ENCODE measurements around the gene LATS2.
A peak's percentile ranks its signal among the peaks of the same experiment; 100 is the strongest.

The LATS2 gene

DNA sequence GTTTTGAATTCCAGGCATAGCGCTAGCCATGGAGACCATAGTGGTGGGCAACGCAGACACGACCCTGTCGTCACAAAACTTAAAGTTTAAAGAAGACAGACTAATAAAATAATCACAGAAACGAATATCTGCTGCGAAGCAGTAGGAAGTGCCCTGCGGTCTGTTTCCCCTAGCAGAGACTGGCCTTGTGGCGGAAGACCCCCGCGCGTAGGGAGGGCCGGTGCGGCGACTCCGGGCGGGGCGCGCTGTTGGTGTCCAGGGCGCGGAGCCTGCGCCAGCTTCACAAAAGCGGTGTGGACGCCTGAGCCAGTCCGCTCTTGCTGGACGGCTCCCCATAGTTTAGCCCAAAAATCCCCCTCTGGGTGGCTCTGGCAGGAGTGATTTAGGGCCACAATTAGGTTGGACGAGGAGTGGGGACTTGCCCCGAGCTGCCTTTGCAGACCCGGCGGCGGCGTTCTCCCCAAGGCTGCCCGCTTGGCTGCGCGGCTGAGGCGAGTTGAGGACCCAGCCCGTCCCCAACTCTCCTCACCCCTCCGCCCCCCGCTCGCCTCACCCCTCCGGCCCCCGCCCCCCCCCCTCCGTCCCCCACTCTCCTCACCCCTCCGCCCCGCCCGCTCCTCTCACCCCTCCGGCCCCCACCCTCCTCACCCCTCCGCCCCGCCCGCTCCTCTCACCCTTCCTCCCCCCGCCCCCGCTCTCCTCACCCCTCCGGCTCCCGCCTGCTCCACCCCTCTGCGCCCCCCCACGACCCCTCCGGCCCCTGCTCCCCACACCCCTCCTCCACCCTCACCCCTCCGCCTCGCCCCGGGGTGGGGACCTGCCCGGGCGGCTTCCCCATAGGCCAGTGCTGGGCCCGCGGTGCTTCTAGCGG, 14.2 kb upstream of the LATS2 start:
- Histone ChIP-seq H3K27me3 (ENCODE audit: control insufficient read depth, insufficient read depth, low read length, poor library complexity, severe bottlenecking) (no peaks in the 10 kb centered on the region), H3K4me3 (ENCODE audit: insufficient read depth, low read depth, low read length) (peak overlapping the region; percentile 51), H3K4me1 (ENCODE audit: control insufficient read depth, insufficient read depth, low read length) (no peaks in the 10 kb centered on the region), H3K9me3 (ENCODE audit: control insufficient read depth, low read length) (no peaks in the 10 kb centered on the region), H3K36me3 (ENCODE audit: control insufficient read depth, insufficient read depth, low read length) (no peaks in the 10 kb centered on the region), H3K27ac (ENCODE audit: insufficient read depth, low read depth, low read length, poor library complexity, severe bottlenecking) (peak overlapping the region; percentile 62)
- WGBS, 2 experiments: 5 to 7% methylated on average over 38 to 45 of the region's 64 CpGs

DNA sequence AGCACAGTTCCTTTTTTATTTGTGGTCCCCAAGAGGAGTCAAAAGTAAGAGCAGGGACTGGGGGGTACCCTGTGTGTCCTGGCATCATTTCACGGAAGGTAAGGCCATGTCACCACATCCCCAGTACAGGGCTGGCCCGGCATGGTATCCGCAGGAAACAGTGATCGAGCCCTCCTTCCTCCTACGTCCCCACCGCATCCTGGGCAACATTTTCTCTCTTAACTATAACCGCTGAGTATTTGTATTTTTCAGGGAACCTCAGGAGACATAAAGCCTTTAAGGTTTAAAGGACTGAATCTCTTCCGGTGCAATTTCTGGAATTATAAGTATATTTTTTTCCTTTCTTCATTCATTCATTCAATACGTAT, 13.6 kb upstream of the LATS2 start:
- Histone ChIP-seq H3K36me3 (ENCODE audit: control insufficient read depth, insufficient read depth, low read length) (no peaks in the 10 kb centered on the region), H3K4me3 (ENCODE audit: insufficient read depth, low read depth, low read length) (peak overlapping the region; percentile 51), H3K27ac (ENCODE audit: insufficient read depth, low read depth, low read length, poor library complexity, severe bottlenecking) (no peak overlapping the region), H3K4me1 (ENCODE audit: control insufficient read depth, insufficient read depth, low read length) (no peaks in the 10 kb centered on the region), H3K27me3 (ENCODE audit: control insufficient read depth, insufficient read depth, low read length, poor library complexity, severe bottlenecking) (no peaks in the 10 kb centered on the region), H3K9me3 (ENCODE audit: control insufficient read depth, low read length) (no peaks in the 10 kb centered on the region)
- 64% methylated on average over 8 to 9 of the region's 9 CpGs for WGBS, 2 experiments

DNA sequence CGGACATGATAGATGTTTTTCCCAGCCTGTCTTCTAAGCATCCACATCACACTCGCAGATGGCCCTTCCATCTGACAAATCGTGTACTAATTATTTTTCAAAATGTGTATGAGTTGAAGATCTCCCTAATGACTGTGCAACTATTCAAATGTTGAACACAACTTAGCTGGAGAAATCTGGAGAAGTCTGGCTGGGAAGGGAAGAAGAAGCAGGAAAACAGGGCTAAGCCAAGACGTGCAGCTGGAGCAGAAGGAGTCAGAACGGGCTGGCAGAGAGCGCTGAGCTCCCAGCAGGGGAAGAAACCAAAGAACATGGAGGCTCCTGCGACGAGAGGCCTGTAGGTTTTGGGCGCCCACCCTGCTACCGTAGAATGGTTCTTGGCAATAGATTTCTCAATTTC, 13.2 kb upstream of the LATS2 start:
- Histone ChIP-seq H3K27me3 (ENCODE audit: control insufficient read depth, insufficient read depth, low read length, poor library complexity, severe bottlenecking) (no peaks in the 10 kb centered on the region), H3K36me3 (ENCODE audit: control insufficient read depth, insufficient read depth, low read length) (no peaks in the 10 kb centered on the region), H3K4me1 (ENCODE audit: control insufficient read depth, insufficient read depth, low read length) (no peaks in the 10 kb centered on the region), H3K27ac (ENCODE audit: insufficient read depth, low read depth, low read length, poor library complexity, severe bottlenecking) (no peak overlapping the region), H3K9me3 (ENCODE audit: control insufficient read depth, low read length) (no peaks in the 10 kb centered on the region), H3K4me3 (ENCODE audit: insufficient read depth, low read depth, low read length) (no peak overlapping the region)
- 56 to 61% methylated on average over 10 of the region's 10 CpGs for WGBS, 2 experiments

DNA sequence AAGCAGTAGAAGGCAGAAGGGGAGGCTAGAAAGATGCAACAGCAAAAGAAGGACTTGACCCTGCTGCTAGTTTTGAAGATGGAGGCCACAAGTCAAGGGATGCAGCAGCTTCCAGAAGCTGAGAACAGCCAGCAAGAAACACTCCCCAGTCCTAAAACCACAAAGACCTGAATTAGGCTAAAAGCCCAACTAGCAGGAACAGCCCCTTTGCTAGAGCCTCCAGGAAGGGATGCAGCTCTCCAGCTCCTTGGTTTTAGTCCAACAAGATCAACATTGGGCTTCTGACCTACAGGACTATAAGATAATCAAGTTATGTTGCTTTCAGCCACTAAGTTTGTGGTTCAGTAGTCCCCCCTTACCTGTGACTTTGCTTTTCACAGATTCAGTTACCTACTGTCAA, 10.5 kb upstream of the LATS2 start:
- H3K27me3 ChIP-seq (ENCODE audit: control insufficient read depth, insufficient read depth, low read length, poor library complexity, severe bottlenecking): no peaks in the 10 kb centered on the region
- no peaks in the 10 kb centered on the region for H3K36me3 ChIP-seq (ENCODE audit: control insufficient read depth, insufficient read depth, low read length)
- no peaks in the 10 kb centered on the region for H3K4me1 ChIP-seq (ENCODE audit: control insufficient read depth, insufficient read depth, low read length)
- H3K27ac ChIP-seq (ENCODE audit: insufficient read depth, low read depth, low read length, poor library complexity, severe bottlenecking): no peak overlapping the region
- H3K4me3 ChIP-seq (ENCODE audit: insufficient read depth, low read depth, low read length): no peak overlapping the region
- no peaks in the 10 kb centered on the region for H3K9me3 ChIP-seq (ENCODE audit: control insufficient read depth, low read length)

DNA sequence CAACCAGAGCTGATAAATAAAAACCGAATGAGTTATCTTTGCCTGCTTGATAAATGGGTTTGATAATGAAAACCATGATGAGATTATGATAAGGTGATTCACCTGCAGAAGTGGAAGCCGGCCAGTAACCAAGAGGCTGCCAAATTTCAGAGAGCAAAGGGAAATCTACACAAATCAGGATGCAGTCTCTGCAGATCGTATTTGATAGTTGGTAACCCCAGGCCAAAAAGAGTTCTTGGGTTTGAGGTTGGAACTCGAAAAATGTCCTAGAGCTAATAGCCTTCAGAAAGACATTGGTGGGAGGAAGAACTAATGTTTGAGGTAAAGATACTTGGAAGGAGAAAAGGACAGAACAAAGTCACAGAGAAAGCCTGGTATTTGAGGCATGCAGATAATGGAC, 9.6 kb upstream of the LATS2 start:
- Histone ChIP-seq H3K27ac (ENCODE audit: insufficient read depth, low read depth, low read length, poor library complexity, severe bottlenecking) (no peak overlapping the region), H3K27me3 (ENCODE audit: control insufficient read depth, insufficient read depth, low read length, poor library complexity, severe bottlenecking) (no peaks in the 10 kb centered on the region), H3K36me3 (ENCODE audit: control insufficient read depth, insufficient read depth, low read length) (no peaks in the 10 kb centered on the region), H3K4me3 (ENCODE audit: insufficient read depth, low read depth, low read length) (no peak overlapping the region), H3K4me1 (ENCODE audit: control insufficient read depth, insufficient read depth, low read length) (no peaks in the 10 kb centered on the region), H3K9me3 (ENCODE audit: control insufficient read depth, low read length) (no peaks in the 10 kb centered on the region)
- WGBS, 2 experiments: 93 to 94% methylated on average over 4 of the region's 4 CpGs

DNA sequence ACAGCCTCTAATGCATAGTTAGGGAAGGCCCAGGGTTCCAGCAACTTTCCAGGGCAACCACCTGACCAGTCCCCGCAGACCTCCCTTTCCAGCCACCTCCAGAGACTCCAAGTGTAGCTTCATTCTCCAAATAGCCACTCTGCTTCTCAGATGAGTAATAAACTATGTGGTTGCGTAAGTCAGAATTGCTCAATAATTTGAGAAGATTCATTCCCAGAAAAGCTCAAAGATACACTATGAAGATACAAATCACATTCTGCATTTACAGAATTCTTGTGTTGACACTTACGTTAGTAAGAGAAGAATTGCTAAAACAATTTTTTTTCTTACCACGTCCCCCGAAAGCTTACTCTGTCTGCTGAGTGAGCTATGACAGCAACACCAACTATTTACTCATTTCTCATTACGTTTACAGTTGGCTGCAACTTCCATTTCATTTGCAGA, 8.2 kb upstream of the LATS2 start:
- Histone ChIP-seq H3K27me3 (ENCODE audit: control insufficient read depth, insufficient read depth, low read length, poor library complexity, severe bottlenecking) (no peaks in the 10 kb centered on the region), H3K36me3 (ENCODE audit: control insufficient read depth, insufficient read depth, low read length) (no peaks in the 10 kb centered on the region), H3K4me1 (ENCODE audit: control insufficient read depth, insufficient read depth, low read length) (no peaks in the 10 kb centered on the region), H3K4me3 (ENCODE audit: insufficient read depth, low read depth, low read length) (no peak overlapping the region), H3K27ac (ENCODE audit: insufficient read depth, low read depth, low read length, poor library complexity, severe bottlenecking) (no peak overlapping the region), H3K9me3 (ENCODE audit: control insufficient read depth, low read length) (no peaks in the 10 kb centered on the region)
- WGBS, 2 experiments: 95% methylated on average over 6 of the region's 6 CpGs

DNA sequence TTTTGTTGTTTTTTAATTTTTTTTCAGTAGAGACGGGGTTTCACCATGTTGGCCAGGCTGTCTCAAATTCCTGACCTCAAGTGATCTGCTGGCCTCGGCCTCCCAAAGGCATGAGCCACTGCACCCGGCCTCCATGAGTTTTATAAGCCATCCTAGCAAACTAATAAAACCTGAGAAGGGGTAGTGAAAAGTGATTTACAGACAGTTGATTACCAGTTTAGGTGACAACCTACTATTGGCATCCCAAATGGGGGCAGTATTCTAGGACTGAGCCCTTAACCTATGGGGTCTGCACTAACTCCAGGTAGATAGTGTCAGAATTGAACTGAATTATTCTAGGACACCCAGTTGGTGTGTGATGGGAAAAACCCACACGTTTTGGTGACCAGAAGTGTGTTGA, 6.5 kb upstream of the LATS2 start:
- Histone ChIP-seq H3K4me1 (ENCODE audit: control insufficient read depth, insufficient read depth, low read length) (no peaks in the 10 kb centered on the region), H3K36me3 (ENCODE audit: control insufficient read depth, insufficient read depth, low read length) (no peaks in the 10 kb centered on the region), H3K27ac (ENCODE audit: insufficient read depth, low read depth, low read length, poor library complexity, severe bottlenecking) (no peak overlapping the region), H3K4me3 (ENCODE audit: insufficient read depth, low read depth, low read length) (no peak overlapping the region), H3K27me3 (ENCODE audit: control insufficient read depth, insufficient read depth, low read length, poor library complexity, severe bottlenecking) (no peaks in the 10 kb centered on the region), H3K9me3 (ENCODE audit: control insufficient read depth, low read length) (no peaks in the 10 kb centered on the region)
- 87 to 92% methylated on average over 4 of the region's 4 CpGs for WGBS, 2 experiments

DNA sequence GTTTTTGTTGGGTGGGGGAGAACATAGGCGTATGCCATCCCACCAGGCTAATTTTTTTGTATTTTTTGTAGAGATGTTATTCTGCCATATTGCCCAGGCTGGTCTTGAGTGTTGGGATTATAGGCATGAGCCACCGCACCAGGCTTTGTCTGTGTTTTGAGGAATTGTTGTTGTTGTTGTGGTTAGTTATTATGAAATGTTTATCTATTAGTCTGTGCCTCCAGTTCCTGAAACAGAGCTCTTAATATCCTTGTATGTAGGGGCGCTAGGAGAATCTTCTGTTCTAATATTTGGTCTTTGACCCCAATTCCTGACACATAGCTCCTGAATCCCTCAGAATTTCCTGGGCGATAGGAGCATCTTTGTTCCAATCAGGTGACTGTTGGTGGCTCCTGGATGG, 5.6 kb upstream of the LATS2 start:
- H3K27ac ChIP-seq (ENCODE audit: insufficient read depth, low read depth, low read length, poor library complexity, severe bottlenecking): no peak overlapping the region
- no peaks in the 10 kb centered on the region for H3K36me3 ChIP-seq (ENCODE audit: control insufficient read depth, insufficient read depth, low read length)
- H3K4me1 ChIP-seq (ENCODE audit: control insufficient read depth, insufficient read depth, low read length): no peaks in the 10 kb centered on the region
- H3K27me3 ChIP-seq (ENCODE audit: control insufficient read depth, insufficient read depth, low read length, poor library complexity, severe bottlenecking): no peaks in the 10 kb centered on the region
- H3K4me3 ChIP-seq (ENCODE audit: insufficient read depth, low read depth, low read length): no peak overlapping the region
- WGBS, 2 experiments: 93 to 94% methylated on average over 4 of the region's 4 CpGs
- H3K9me3 ChIP-seq (ENCODE audit: control insufficient read depth, low read length): no peaks in the 10 kb centered on the region

DNA sequence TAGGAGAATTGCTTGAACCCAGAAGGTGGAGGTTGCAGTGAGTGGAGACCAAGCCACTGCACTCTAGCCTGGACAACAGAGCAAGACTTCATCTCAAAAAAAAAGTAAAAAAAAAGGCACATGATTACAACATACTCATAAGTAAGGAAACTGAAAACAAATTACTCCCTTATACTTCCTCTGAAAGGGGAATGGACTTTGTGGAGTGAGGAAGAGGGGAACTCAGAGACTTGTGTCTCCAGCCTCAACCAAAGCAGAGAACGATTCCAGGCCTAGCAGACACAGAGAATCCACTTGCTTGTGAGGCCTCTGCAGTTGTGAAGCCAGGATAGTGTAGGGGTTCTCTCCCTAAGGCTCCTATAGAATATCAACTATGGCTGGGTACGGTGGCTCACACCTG, 4.3 kb upstream of the LATS2 start:
- Histone ChIP-seq H3K4me1 (ENCODE audit: control insufficient read depth, insufficient read depth, low read length) (no peaks in the 10 kb centered on the region), H3K4me3 (ENCODE audit: insufficient read depth, low read depth, low read length) (no peak overlapping the region), H3K9me3 (ENCODE audit: control insufficient read depth, low read length) (no peaks in the 10 kb centered on the region), H3K36me3 (ENCODE audit: control insufficient read depth, insufficient read depth, low read length) (no peaks in the 10 kb centered on the region), H3K27me3 (ENCODE audit: control insufficient read depth, insufficient read depth, low read length, poor library complexity, severe bottlenecking) (no peaks in the 10 kb centered on the region), H3K27ac (ENCODE audit: insufficient read depth, low read depth, low read length, poor library complexity, severe bottlenecking) (no peak overlapping the region)
- 93 to 97% methylated on average over 2 of the region's 2 CpGs for WGBS, 2 experiments

DNA sequence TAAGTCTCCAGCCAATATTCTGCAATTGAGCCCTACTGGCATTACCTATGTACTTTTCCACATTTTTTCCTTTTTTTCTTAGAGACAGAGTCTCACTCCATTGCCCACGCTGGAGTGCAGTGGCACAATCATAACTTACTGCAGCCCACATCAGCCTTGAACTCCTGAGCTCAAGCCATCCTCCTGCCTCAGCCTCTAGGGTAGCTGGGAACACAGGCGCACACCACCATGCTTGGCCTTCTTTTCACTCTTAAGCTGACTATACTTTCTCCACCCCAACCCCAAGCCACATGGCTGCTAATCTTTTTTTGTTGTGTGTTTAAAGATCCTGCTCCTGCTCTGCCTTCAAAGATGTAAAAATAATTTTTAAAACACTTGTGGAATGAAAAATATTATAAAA, 1.6 kb upstream of the LATS2 start:
- Histone ChIP-seq H3K27ac (ENCODE audit: insufficient read depth, low read depth, low read length, poor library complexity, severe bottlenecking) (no peak overlapping the region), H3K36me3 (ENCODE audit: control insufficient read depth, insufficient read depth, low read length) (no peaks in the 10 kb centered on the region), H3K27me3 (ENCODE audit: control insufficient read depth, insufficient read depth, low read length, poor library complexity, severe bottlenecking) (no peaks in the 10 kb centered on the region), H3K4me1 (ENCODE audit: control insufficient read depth, insufficient read depth, low read length) (no peaks in the 10 kb centered on the region), H3K4me3 (ENCODE audit: insufficient read depth, low read depth, low read length) (no peak overlapping the region), H3K9me3 (ENCODE audit: control insufficient read depth, low read length) (no peaks in the 10 kb centered on the region)
- WGBS, 2 experiments: 86 to 98% methylated on average over 2 of the region's 2 CpGs

Measured in ectodermal cell (in vitro differentiated cells).